Right lung (tissue), 5 donors: ENCODE results near the gene NIPA2. TPM values are rescaled to one million over a fixed set of nuclear protein-coding genes. Genes with fewer than 3 reads are reported as not detected.

Experiments
- DNase-seq, 2 donors: peaks; one replicate each; pipeline ENCODE4 v3.0.0-alpha.2; 2013
- polyA plus RNA-seq, 5 donors: library from polyadenylated mRNA; unstranded; fragments of 120-200 nt; gene quantifications; one replicate each; pipeline versions ENCODE4 v1.2.1 to v1.2.3, GENCODE V29; 2013; ENCODE audit warnings: inconsistent platforms in 1 of 5, low replicate concordance in 1 of 5; ENCODE audit not compliant: insufficient read length in 5 of 5, insufficient read depth in 1 of 5

The NIPA2 gene
- polyA plus RNA-seq, 5 donors = 40.2 to 53.9 (median 45.3) TPM

GRCh38 chr15:22873841-22874240, 35.4 kb downstream of the NIPA2 start:
- no peak for DNase-seq

GRCh38 chr15:22874256-22874655, 35.8 kb downstream of the NIPA2 start:
- DNase-seq = no peak

GRCh38 chr15:22874966-22875365, 36.5 kb downstream of the NIPA2 start:
- DNase-seq = no peak

- DNase-seq = no peak
These were observed 38.7 kb downstream of the NIPA2 start for GRCh38 chr15:22877117-22877516.

- DNase-seq = no peak
These were observed 39.1 kb downstream of the NIPA2 start for GRCh38 chr15:22877607-22878006.

- DNase-seq = no peak
These were observed 39.6 kb downstream of the NIPA2 start for GRCh38 chr15:22878103-22878502.

- DNase-seq = no peak
These were observed 41.9 kb downstream of the NIPA2 start for GRCh38 chr15:22880068-22880980.

GRCh38 chr15:22880981-22881738, 42.7 kb downstream of the NIPA2 start:
- no peak for DNase-seq

GRCh38 chr15:22881739-22882440, 43.4 kb downstream of the NIPA2 start:
- no peak for DNase-seq

- no peak for DNase-seq
These were observed 44.7 kb downstream of the NIPA2 start for GRCh38 chr15:22883196-22883595.

GRCh38 chr15:22884344-22884743, 45.9 kb downstream of the NIPA2 start:
- no peak for DNase-seq

GRCh38 chr15:22885120-22885519, 46.7 kb downstream of the NIPA2 start:
- DNase-seq = no peak

GRCh38 chr15:22887157-22887951, 48.9 kb downstream of the NIPA2 start:
- no peak for DNase-seq

GRCh38 chr15:22888120-22888859, 49.8 kb downstream of the NIPA2 start:
- DNase-seq = no peak

- DNase-seq = no peak
These were observed 50.8 kb downstream of the NIPA2 start for GRCh38 chr15:22889146-22889818.

- no peak for DNase-seq
These were observed 51.8 kb downstream of the NIPA2 start for GRCh38 chr15:22890296-22890695.

GRCh38 chr15:22891426-22892210, 53.2 kb downstream of the NIPA2 start:
- DNase-seq = no peak

- DNase-seq = no peak
These were observed 53.9 kb downstream of the NIPA2 start for GRCh38 chr15:22892333-22892732.

- DNase-seq = no peak
These were observed 54.6 kb downstream of the NIPA2 start for GRCh38 chr15:22893081-22893480.
